HL-60/S4 treated with retinoic acid at 250 ng/mL for 4 days and 3 days (cell line): ENCODE results near the gene SUGCT.
"Not testable (repeated sequence)": the region's sequence is repeated elsewhere in the genome, so short reads cannot be mapped to it uniquely, and the experiment has no call there.

Source experiments
- in situ Hi-C: fragments of 300-500 bp; cut with MboI; formaldehyde crosslinking; loops from 2 replicates; pipeline ENCODE4 v1.7.0; 2022; ENCODE audit warnings: low sequenced_read_pairs

The SUGCT gene

DNA sequence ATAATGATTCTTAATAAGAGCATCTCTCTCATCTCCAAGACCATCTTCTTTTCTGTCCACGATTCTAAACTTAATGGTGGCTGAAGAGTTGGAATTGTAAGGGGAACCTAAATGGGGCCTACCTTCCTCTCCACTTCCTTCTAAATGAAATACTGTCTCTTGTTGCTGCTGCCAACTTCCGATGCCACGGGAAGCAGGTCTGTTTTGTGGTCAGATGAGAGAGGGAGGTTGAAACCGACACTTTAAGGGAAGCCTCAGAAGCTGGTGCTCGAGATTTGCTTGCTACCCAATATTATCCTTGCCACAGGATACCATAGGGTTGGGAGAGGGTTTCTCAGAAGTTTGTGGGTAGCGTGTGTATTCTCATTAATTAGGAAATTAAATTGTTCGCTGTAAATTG, 464.1 kb downstream of the SUGCT start:
- in situ Hi-C loops = no loop called here

DNA sequence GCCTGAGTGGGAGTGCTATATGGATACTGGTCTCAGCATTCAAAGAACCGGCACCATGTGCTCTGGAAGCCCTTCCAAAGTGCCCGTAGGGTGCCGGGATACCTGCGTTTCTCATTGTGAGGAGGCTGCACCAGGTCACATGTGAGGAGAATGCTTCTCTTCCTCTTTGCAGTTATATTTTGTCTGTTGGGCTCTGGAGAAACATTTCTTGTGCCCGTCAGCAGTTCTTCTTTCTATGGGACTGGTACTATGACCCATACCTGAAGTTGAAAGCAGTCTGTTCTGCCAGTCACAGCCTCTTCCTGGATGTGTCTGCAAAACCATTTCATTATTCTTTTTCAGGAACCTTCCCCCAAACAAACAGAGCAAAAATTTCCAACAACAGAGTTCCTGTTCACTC, 465.0 kb downstream of the SUGCT start:
- in situ Hi-C loops = loop anchor here (25.0 kb wide), 1 partner anchor 263 kb away; no protein-coding TSS in a partner anchor

DNA sequence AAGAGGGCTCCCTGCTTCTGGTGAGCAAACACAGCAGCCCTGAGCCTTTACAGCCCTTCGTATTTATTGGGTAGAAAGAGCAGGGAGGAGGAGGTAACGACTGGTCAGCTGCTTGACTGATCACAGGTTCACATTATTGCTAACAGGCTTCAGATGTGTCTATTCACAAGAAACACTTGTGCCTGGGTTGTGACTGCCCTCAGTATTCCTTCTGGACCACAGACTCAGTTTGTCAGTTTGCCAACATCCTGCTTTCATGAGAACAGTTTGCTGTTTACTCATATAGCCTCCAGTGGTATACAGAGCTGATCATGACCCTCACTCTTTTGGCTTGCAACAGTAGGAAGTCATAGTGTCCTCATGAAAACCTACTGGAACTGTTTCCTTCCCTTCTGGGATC, 467.5 kb downstream of the SUGCT start:
- in situ Hi-C loops = loop anchor here (25.0 kb wide), 1 partner anchor 265 kb away; no protein-coding TSS in a partner anchor

DNA sequence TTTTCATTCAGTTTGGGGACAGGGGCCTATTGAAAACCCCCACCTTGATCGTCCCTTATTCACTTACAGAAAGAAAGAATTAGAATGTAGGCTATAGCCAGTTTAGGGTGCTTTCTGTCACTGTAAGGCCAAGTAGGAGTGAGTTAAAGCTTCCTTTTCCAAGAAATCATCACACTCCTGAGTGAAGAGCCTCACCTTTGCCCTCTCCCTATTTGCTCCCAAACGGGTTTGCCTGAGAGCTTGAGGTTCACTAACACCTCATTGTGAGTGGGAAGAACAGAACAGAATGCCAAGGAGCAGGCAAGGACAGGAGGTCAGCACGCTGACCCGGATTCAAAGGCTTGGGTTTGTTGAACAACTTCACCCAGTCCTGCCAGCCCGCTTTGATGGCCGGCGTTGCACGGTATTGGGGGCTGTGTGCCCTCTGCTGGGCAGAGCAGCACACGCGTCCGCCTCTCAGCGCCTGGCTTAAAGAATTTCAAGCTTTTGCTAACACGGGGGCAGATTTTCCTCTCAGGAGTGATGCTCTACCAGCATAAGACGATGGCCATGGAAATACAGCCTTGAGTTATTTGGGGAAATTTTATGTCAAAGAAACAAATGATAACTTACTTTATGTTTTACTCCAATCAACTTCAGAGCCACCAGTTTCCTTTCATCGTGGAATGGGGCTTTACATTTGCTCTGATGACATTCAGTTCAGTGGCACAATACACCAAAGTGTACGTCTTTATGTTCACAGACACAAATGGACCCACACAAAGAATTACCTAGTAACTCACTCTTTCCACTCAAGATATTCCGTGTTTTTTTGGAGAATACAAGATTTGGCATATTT, 470.0 kb downstream of the SUGCT start:
- in situ Hi-C loops = loop anchor here (25.0 kb wide), 1 partner anchor 268 kb away; no protein-coding TSS in a partner anchor

DNA sequence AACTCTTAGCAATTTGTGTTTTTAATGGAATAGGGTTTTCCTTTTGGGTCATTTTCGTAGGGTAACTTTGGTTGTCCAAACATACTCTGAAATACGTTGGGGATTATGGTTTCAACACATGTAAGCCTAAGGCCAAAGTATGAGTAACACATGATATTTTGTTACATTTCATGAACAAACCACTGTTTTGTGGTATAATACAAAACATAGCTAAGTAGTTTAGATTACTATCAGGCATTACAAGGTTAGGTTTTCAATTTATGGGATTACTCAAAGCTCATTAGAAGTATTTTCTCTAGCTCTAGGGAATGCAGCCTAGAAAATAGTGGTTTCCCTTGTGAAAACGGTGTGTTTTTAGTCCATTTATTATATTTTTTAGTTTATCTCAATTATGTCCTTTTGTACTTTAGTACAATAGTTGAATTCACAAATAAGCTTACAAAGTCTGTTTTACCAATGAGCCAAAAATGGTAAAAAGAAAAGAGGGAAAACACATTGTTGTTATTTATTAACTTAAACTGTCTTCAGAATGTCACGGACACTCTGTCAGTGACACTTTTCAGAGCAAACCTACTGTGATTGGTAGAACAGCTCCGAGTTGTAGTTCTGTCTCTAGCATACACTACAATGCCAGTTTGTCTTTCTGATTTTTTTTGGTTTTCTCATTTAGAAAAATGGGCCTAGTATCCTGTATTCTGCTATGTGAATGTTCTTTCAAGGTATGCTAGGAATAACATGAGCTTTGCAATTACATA, 473.7 kb downstream of the SUGCT start:
- in situ Hi-C loops = loop anchor here (25.0 kb wide), 1 partner anchor 271 kb away; no protein-coding TSS in a partner anchor

DNA sequence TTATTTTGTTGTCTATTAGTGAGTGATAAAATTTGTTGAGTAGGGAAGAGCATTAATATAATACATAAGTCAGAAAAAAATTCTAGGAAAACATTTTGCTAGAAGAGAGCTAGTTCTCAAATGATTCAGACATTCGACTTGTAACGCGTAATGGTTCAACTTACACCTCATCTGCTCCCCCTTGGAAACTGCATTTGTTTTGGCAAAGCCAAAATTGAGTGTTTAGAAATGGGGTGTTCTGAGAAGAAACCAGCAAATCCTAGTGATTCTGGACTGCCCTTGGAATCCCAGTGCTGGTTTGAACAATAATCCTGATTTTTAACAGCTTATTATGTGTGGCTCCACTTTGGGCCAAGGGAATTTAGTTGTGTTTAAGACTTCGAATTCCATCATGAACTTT, 475.7 kb downstream of the SUGCT start:
- in situ Hi-C loops = loop anchor here (25.0 kb wide), 1 partner anchor 273 kb away; no protein-coding TSS in a partner anchor

DNA sequence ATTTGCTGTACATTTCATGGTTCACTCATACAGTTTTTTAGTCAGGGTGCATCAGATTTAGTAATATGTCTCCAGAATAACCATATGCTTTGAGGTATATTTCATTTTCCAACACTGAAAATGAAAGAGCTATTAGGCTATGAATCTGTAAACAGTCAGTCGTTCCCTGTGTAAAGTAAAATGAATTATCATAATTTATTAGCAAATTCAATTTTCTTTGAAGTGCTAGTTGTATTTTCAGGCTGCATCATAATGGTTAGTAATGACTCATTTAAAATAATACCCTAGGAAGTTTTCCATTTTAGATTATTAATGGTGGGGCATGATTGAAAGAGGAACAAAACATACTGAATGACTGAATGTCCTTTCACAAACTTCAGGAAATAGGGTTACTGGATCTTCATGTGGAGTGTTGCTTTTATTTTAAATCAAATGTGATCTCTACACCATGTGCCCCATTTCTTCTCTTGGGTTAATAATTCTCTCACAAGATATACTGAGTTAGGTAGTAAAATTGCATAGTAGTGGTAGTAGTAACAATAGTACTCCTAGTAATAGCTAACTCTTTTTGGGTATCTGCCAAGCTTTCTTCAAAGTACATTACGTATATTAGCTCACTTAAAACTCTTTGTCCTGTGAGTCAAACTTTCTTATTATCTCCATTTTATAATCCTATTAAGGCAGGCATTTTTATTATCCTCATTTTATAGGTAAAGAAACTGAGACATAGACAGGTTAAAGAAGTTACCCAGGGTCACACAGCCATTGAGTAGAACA, 476.5 kb downstream of the SUGCT start:
- in situ Hi-C loops = loop anchor here (25.0 kb wide), 1 partner anchor 274 kb away; no protein-coding TSS in a partner anchor

DNA sequence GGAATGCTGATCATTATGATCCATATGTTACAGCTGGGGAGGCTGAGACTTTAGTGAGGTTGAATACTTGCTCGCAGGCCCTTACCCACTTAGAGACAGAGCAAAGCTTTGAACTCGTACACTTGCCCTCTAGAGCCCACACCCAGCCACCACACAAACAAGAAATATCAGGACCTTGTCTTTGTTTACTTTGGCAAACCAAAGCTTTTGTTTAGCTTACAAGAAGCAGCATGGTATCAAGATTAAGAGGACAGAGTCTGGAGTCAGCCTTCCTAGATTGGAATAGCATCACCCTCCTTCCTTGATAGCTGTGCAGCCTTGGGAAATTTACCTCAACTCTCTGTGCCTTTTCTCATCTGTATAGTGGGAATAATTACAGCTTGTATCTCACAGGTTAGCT, 477.5 kb downstream of the SUGCT start:
- in situ Hi-C loops = loop anchor here (25.0 kb wide), 1 partner anchor 275 kb away; no protein-coding TSS in a partner anchor

DNA sequence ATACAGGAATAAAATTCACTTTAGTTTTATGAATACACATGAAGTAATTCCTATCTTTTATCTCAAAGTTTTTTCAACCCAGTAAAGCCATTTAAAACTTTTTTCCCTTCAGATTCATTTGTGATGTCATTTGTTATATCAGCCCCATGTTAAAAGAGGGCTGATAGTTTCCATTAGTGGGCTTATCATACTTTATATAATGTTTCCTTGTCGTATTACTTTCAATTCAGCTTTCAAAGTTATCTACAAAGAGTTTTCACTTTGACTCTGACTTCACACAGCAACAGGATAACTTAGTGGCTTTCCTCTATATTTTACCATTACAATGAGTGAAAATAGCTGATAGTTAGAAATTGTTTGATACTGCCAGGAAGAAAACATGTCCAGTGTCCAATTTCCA, 484.8 kb downstream of the SUGCT start:
- in situ Hi-C loops = loop anchor here (25.0 kb wide), 1 partner anchor 282 kb away; no protein-coding TSS in a partner anchor

DNA sequence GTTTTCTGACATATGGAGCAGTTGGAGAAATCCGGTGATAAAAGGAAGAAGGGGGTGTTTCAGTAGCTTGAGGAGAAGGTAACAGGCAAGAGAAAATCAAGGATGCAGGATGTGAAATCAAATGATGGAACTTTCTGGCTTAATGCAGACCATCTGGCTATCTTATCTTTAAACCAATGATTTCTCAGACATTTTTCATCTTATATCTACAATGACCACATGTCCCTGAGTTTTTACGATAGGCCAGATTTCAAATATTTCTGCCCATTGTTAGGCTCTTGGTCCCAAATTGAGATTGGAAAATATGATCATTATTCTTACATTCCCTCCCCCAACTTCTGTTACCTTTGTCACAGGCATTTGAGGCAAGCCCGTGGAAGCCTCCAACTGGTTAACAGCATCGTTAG, 486.8 kb downstream of the SUGCT start:
- in situ Hi-C loops = loop anchor here (25.0 kb wide), 1 partner anchor 284 kb away; no protein-coding TSS in a partner anchor

DNA sequence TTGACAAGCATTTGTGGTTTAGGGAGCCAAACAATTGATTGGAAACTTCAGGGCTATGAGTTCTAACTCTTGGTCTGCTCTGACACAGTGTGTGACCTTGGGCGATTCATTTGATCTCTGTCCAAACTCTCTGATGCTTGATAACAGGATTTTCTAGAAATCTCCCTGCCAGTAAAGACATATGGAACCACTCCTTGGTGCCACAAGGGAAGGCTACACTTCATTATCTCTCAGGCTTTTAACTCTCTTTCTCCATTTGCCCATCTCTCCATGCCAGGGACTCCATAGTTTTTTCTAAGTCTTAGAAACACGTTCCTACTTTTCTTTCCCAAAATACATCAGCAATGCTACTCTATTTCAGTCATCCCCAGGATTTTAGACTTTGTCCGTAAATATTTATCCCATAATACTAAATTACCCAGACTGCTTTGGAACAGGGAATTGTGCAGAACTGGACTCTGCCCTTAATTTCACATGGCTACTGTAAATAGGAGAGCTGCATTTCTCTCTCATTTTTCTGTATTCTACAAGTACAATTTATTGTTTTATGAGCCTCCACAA, 488.2 kb downstream of the SUGCT start:
- in situ Hi-C loops = loop anchor here (25.0 kb wide), 1 partner anchor 286 kb away; no protein-coding TSS in a partner anchor

DNA sequence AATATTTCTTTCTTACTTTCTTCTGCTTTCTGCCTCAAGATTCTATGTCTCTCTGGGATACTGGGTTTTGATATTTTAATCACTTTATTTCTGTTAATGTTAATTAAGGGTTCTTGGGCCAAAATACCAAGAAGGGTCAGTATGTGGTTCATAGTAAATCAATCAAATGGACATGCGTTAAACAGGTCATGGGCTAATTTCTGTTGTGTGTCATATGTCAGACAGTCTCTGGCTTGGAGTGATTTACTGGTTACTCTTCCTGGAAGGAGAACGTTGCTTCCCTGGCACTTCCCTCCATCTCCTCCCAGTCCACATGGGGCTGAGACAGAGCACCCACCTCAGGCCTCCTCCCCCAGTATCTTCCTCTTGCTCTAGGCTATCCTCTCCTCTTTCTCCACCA, 489.1 kb downstream of the SUGCT start:
- in situ Hi-C loops = loop anchor here (25.0 kb wide), 1 partner anchor 287 kb away; no protein-coding TSS in a partner anchor

DNA sequence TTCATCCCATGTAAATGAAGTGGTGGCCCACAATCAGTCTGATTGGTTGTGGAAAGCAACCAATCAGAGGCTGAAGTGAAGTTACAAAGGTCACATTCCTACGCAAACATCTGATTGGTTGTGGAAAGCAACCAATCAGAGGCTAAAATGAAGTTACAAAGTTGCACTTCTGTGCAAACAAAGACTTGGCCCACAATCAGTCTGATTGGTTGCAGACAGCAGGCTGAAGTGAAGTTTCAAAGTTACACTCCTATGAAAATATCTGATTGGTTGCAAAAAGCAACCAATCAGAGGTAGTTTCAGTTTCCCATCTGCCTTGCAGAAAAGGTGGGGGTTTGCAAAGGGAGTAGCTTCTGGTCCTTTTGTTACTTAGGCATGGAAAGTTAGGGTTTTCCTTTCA, 492.6 kb downstream of the SUGCT start:
- in situ Hi-C loops = not testable (repeated sequence)

DNA sequence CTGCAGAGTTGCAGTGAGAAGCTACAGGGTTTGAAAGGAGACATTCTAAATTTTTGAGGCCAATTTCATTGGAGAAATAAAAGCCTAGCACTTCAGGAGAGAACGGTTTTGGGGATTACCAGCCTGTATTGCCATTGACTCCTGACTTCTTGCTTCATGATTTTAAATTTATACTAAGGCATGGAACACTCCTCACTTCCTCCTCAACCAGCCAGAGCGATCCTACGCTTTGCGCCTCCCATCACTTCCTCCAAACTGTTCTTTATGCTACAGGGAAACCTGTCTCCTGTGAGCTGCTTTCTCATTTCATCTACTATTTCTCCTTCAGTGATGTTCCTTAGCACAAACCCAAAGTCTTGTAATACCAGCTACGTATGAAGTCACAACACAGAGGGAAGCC, 495.1 kb downstream of the SUGCT start:
- in situ Hi-C loops = no loop called here

DNA sequence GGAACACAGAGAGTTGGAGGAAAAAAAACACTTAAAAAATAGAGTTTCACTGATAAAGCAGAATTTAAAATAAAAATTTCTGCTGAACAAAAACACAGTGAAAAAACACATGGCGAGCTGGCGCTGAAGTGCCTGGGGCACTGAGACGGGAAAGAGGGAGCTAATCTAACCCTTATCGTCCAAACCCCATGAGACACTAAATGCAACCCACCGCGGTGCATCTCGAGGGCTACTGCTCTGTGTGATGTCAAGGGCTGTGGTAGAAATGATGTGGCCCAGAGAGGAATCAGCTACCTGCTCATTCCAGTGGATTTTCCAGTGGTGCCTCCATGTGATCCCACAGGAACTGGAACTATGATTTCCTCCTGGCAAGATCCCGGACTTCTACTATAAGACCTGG, 499.3 kb downstream of the SUGCT start:
- in situ Hi-C loops = no loop called here

DNA sequence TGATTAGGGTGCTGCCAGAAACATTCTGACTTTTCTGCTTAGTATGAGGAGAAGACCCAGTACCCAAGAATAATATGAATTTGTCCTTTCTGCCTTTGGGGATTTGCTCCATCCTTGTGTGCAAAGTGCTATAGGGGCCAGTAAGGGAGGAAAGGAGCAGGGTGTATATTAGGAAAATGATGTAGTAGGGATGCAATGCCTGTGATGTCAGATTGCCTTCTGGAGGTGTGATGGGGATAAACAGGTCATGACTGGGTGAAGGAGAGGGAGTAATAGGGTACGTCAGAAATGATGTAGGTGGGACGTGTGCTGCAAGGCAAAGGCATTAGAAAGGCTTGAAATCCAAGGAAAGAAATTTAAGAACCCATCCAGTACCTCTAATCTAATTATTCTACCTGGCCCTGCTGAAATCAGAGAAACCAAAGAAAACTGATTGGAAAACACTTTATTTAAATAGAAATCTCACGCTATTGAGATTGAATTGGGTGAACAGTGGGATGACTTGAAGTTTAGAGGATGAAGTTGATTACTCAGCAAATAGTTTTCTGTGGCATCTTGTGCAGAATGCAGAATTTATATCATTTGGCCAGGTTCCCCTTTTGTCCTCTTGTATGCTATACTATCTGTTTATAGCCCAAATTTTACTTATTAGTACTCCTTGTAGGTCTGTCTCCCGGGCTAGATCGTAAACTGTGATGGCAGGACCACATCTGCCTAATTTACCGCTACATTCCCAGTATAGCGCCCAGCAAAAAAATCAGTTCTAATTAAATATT, 503.9 kb downstream of the SUGCT start:
- in situ Hi-C loops = no loop called here

DNA sequence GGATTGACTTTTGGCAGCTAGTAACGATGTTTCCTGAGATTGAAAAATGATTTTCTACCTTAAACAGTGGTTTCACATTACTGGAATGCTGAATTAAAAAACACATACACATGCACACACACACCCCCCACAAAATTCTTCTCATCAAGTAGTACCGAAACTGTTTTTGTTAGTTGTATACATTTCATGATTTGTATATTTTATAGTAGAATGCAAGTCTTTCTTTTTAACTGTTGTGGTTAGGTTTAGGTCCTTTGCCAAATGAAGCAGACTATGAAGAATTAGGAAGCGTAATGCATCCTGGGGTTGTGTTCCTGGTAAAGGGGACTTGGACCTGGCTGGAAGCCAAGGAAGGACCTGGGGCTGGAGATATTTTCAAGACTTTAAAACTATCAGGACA, 505.8 kb downstream of the SUGCT start:
- in situ Hi-C loops = no loop called here

DNA sequence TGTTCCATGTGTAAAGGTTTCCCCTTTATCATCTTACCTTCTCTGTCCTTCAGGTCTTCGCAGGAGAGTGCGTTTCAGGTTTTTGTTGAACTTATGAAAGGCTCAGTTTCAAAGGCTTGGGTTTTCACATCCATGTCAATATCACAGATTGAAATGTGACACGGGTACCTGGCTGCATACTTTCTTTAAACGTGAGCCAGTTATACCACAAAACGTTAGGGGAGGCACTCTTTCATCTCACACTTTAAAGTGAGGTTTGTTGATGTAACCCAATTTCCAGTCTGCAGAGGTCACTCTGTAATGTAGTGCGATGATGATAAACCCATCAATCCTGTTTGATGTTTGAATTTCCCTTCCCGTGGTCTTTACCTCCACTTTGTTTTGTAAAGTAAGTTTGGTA, 506.9 kb downstream of the SUGCT start:
- in situ Hi-C loops = no loop called here

DNA sequence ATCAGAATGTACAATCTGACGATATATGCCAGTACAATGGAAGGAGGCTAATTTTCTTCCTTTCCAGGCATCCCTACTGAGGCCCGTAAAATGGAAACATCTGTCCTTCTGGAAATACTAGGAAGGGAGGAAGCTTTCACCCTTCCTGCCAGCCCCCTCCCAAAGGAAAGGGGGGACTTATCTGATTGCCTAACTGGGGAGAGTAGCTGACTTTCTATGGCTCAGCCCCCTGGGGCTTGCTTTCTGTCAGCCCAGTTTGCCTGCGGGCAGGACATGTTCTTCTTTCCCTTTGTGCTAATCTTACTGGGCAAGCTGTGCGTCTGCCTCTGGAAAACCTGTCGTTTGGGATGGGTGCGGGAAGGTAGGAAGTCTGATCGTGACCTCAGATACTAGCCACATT, 508.9 kb downstream of the SUGCT start:
- in situ Hi-C loops = no loop called here
